Activated T-cell treated with anti-CD3 and anti-CD28 coated beads, Interleukin-2, amount 50 U/mL, for 1 hour (primary cell): ENCODE measurements around the gene TMEM97.

Experiments
- DNase-seq: peaks from one replicate; pipeline ENCODE4 v3.0.0-alpha.2; 2020

Gene TMEM97

GRCh38 chr17:28367641-28368305 is 48.8 kb downstream of the TMEM97 start:
- DNase-seq: no peak

GRCh38 chr17:28368306-28368831 is 49.4 kb downstream of the TMEM97 start:
- no peak for DNase-seq

GRCh38 chr17:28368915-28369683 is 50.1 kb downstream of the TMEM97 start:
- no peak for DNase-seq

GRCh38 chr17:28369684-28370034 is 50.7 kb downstream of the TMEM97 start:
- no peak for DNase-seq

GRCh38 chr17:28370035-28370743 is 51.2 kb downstream of the TMEM97 start, which contains the start of gene VTN:
Gene VTN (minus strand): TSS chr17:28370307. CDS start chr17:28370203, 104 bp downstream.
- no peak for DNase-seq

GRCh38 chr17:28370744-28371103 is 51.7 kb downstream of the TMEM97 start:
- DNase-seq: no peak

- DNase-seq: peak; percentile 81
These were observed 52.5 kb downstream of the TMEM97 start, which contains the start of gene SARM1 for GRCh38 chr17:28371245-28372202. Gene SARM1 (plus strand): TSS chr17:28371694. CDS start chr17:28372033, 339 bp downstream.

GRCh38 chr17:28372203-28372944 is 53.4 kb downstream of the TMEM97 start:
- no peak for DNase-seq

- DNase-seq: no peak
These were observed 53.9 kb downstream of the TMEM97 start for GRCh38 chr17:28372945-28373274.
